Activated CD8-positive, alpha-beta memory T cell treated with anti-CD3 and anti-CD28 coated beads, Interleukin-2, amount 10 ng/mL, durations not matched to agents 7 days and 5 days (primary cell): Measurements from ENCODE around the gene GPR155. TPM values are rescaled to one million over a fixed set of nuclear protein-coding genes. Genes with fewer than 3 reads are reported as not detected.
"Not testable (repeated sequence)": the region's sequence is repeated elsewhere in the genome, so short reads cannot be mapped to it uniquely, and the experiment has no call there.

Experiments used
- ATAC-seq: fragments of 150-1000 bp; cut with Tn5 transposase; one replicate; pipeline ENCODE4 v1.10.0; 2021; ENCODE audit warnings: moderate library complexity
- CTCF ChIA-PET: fragments of 350-600 bp; sonication (Branson Sonifier 250); formaldehyde crosslinking; loops from one replicate; lab custom pipeline; 2021; ENCODE audit warnings: antibody characterized with exemption; lab: Charles Lee
- DNase-seq: peaks from one replicate; pipeline ENCODE4 v3.0.0-alpha.2; 2020
- H3K27ac Mint-ChIP-seq: one replicate; pipeline ENCODE4 v1.8.0; 2021; ENCODE audit warnings: mild to moderate bottlenecking, mixed read lengths
- H3K27me3 Mint-ChIP-seq: one replicate; pipeline ENCODE4 v1.8.0; 2021; ENCODE audit warnings: mixed read lengths
- H3K36me3 Mint-ChIP-seq: one replicate; pipeline ENCODE4 v1.8.0; 2021; ENCODE audit warnings: mild to moderate bottlenecking, mixed read lengths
- H3K4me1 Mint-ChIP-seq: one replicate; pipeline ENCODE4 v1.8.0; 2021; ENCODE audit warnings: mixed read lengths
- H3K4me3 Mint-ChIP-seq: one replicate; pipeline ENCODE4 v1.8.0; 2021; ENCODE audit warnings: mild to moderate bottlenecking, moderate library complexity, mixed read lengths
- H3K9me3 Mint-ChIP-seq: one replicate; pipeline ENCODE4 v1.8.0; 2022; ENCODE audit warnings: low read depth, mixed read lengths
- total RNA-seq, 2 experiments: library from RNA; stranded (reverse); gene quantifications; one replicate each; pipeline ENCODE4 v1.2.3, GENCODE V29; 2021

The GPR155 gene
- total RNA-seq, 2 experiments from 2014 or later: 7.1 to 13.5 TPM

DNA sequence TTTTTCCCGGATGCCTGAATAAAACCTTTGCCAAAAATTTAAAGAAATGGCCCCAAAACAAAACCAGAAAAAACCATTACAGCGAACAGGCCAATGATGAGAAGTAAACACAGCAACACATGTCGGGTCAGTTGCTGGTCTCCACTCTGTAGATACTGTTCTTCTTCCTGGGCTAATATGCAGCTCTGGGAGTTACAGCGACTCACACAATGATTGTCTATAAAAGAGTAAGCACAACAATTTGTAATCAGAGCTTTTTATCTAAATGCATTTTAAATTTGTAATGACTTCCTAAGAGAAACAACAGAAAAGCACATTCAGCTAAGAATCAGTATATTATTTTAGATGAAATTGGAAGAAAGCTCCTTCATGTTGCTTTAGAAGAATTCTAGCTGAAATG, 40.3 kb downstream of the GPR155 start:
- H3K27me3 Mint-ChIP-seq: no peaks in the 10 kb centered on the region
- DNase-seq (no peak), ATAC-seq (no peak)
- CTCF ChIA-PET: interaction anchor here (1.0 to 2.3 kb wide), 4 partner anchors 8 to 101 kb away, joined by 3 to 8 read pairs (median 6); no protein-coding TSS in a partner anchor
- no peak overlapping the region for H3K4me3 Mint-ChIP-seq
- H3K27ac Mint-ChIP-seq: no peak overlapping the region
- peaks cover 4% of the 10 kb centered on the region for H3K4me1 Mint-ChIP-seq
- peaks cover 4% of the 10 kb centered on the region for H3K36me3 Mint-ChIP-seq
- H3K9me3 Mint-ChIP-seq: no peaks in the 10 kb centered on the region

DNA sequence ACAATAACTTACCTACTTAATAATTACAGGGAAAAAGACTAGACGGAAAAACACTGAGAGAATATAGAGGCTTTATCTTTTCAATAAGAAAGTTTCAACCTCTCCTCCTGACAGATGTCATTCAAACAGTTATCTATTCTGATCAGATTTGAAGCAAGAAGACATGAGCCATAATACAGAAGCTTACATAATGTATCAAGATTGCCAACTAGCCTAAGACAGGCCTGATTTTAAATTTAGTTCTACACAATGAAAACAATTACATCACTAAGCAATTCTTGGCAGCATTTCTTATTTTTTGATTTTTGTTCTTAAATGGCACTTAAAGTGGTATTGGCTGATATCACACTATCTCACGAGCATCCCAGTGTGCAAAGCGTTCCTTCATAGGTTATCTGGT, 41.6 kb downstream of the GPR155 start:
- Mint-ChIP-seq H3K36me3 (peaks cover 5% of the 10 kb centered on the region), H3K4me1 (peaks cover 3% of the 10 kb centered on the region), H3K4me3 (no peak overlapping the region), H3K27ac (no peak overlapping the region), H3K9me3 (no peaks in the 10 kb centered on the region), H3K27me3 (no peaks in the 10 kb centered on the region)
- ATAC-seq (no peak), DNase-seq (no peak)
- CTCF ChIA-PET: interaction anchor here (1.1 to 1.3 kb wide), 2 partner anchors 17 to 75 kb away, joined by 4 to 5 read pairs; no protein-coding TSS in a partner anchor

DNA sequence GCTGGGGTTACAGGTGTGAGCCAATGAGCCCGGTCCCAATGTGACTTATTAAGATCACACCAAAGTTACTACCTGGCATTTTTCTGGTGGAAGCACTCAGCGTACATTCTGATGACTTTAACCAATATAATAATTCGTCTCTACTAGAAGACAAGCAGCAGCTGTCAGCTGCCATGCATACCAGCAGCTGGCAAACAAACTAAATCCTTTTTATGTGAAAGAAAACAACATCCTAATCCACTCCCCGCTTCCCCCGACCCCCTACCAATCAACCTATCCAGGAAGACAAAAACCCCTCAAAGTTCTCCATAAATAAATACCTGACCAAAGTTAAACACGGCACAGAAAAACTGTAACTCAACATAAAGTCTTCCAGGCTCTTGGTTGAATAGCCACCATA, 42.1 kb downstream of the GPR155 start:
- Mint-ChIP-seq H3K4me3 (no peak overlapping the region), H3K27ac (no peak overlapping the region), H3K27me3 (no peaks in the 10 kb centered on the region), H3K4me1 (no peaks in the 10 kb centered on the region), H3K9me3 (no peaks in the 10 kb centered on the region), H3K36me3 (peaks cover 5% of the 10 kb centered on the region)
- DNase-seq (no peak), ATAC-seq (no peak)
- CTCF ChIA-PET: interaction anchor here (1.3 kb wide), 1 partner anchor 17 kb away, joined by 4 read pairs; no protein-coding TSS in a partner anchor

DNA sequence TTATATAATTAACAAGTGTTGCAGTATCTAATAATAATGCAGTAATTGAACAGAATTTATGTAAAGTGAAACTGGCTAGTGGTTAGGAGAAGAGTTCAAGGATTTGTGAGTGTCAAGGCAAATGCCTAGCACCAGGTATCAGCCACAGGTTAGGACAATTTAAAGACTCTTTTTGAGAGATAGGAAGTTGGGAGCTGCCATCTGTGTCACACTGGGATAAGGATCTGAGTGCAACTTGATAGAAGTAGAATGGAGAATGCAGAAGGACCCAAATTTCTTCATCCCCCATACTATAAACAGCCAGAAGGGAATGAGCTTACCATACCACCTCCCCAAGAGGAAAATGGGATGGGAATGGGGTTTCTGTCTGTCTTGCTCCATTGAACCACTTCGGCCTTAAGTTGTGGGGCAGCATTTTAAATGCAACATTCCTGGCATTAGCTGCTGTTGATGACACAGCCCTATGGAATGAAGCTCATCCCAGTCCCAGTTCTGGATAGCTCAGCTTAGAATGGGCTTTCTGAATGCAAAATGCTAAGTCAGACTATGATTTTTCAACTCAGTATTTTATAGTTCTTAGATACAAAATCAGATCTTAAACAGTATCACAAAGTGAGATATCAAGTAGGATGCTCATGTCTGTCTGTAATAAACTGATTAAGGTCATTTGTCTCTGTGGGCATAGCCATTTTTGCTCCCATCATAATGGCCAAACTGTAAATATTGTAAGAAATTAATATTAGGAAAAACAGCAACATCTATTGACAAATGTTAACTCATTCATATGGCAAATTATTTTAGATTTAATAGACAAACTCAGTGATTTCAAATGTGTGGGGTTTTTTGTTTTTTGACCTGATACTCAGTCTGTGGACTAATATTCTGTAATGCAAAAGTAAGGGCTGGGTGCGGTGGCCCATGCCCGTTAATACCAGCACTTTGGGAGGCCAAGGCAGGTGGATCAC, 44.0 kb downstream of the GPR155 start:
- Mint-ChIP-seq H3K4me1 (no peaks in the 10 kb centered on the region), H3K9me3 (no peaks in the 10 kb centered on the region), H3K27me3 (no peaks in the 10 kb centered on the region), H3K4me3 (no peak overlapping the region), H3K36me3 (peaks cover 1% of the 10 kb centered on the region), H3K27ac (no peak overlapping the region)
- CTCF ChIA-PET: interaction anchor here (1.2 kb wide), 1 partner anchor 25 kb away, joined by 3 read pairs; no protein-coding TSS in a partner anchor
- no peak for ATAC-seq
- DNase-seq: no peak

DNA sequence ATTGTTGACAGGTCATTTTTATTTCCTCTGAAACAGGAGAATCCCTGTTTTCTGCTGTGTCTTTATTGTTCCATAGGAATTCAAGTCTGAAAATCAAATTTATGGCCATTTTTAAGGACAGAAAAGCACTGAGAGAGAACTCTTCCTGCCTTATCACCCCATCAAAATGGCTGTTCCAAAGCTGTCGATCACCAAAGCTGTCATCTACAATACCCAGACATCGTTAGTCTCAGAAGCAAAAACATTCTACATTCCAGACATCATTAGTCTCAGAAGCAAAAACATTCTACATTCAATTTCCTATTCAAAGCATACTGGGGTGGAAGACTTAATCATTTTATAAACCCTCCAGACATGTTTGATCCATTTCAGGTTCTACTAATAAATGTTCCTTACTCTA, 46.9 kb downstream of the GPR155 start:
- DNase-seq (no peak), ATAC-seq (no peak)
- H3K9me3 Mint-ChIP-seq: no peaks in the 10 kb centered on the region
- H3K4me3 Mint-ChIP-seq: no peak overlapping the region
- H3K27ac Mint-ChIP-seq: no peak overlapping the region
- H3K27me3 Mint-ChIP-seq: no peaks in the 10 kb centered on the region
- no peaks in the 10 kb centered on the region for H3K4me1 Mint-ChIP-seq
- H3K36me3 Mint-ChIP-seq: peaks cover 3% of the 10 kb centered on the region
- CTCF ChIA-PET: no interaction called here

DNA sequence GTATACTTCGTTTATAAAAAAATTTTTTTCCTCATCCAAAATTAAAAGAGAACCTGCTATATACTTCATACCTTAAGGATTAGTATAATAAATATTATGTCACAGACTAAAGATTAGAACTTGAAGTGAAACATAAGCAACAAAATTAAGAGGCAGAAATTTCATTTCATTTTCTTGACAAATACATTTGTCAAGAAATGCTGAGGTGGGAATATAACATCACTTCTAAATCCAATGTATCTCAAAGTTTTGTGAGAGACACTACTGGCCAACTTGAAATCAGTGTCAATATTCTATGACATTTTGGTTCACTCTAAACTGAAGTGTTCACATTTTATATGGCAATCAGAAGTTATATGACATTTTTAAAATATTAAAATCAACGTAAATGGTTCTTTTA, 47.5 kb downstream of the GPR155 start:
- no peak overlapping the region for H3K4me3 Mint-ChIP-seq
- CTCF ChIA-PET: no interaction called here
- no peak for DNase-seq
- no peaks in the 10 kb centered on the region for H3K27me3 Mint-ChIP-seq
- ATAC-seq: no peak
- no peak overlapping the region for H3K27ac Mint-ChIP-seq
- H3K4me1 Mint-ChIP-seq: no peaks in the 10 kb centered on the region
- H3K36me3 Mint-ChIP-seq: peaks cover 3% of the 10 kb centered on the region
- no peaks in the 10 kb centered on the region for H3K9me3 Mint-ChIP-seq

DNA sequence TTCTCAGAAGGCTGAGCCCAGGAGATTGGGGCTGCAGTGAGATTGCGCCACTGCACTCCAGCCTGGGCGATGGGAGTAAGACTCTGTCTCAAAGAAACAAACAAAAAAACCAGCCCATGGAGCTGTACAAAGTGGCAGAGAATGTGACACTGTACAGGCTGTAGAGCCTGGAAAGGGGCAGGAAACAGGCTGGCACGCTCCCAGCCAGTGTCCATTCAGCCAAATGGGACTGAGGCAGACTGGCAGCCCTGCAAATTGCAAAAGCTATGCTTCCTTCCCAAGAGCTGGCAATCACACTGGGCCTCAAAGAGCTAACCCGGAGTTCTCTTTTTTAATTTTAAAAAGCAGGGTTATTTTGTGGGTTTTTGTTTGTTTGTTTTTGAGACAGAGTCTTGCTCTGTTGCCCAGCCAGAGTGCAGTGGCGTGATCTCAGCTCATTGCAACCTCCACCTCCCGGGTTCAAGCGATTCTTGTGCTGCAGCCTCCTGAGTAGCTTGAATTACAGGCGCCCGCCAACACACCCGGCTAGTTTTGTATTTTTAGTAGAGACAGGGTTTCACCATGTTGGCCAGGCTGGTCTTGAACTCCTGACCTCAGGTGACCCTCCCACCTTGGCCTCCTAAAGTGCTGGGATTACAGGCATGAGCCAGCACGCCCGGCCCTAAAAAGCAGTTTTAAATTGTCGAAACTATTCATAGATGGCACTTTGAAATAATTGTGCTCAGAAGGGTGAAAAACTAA, 48.5 kb downstream of the GPR155 start:
- no peaks in the 10 kb centered on the region for H3K4me1 Mint-ChIP-seq
- CTCF ChIA-PET: interaction anchor here (0.9 to 1.1 kb wide), 2 partner anchors 8 to 99 kb away, joined by 3 read pairs; no protein-coding TSS in a partner anchor
- DNase-seq (no peak), ATAC-seq (no peak)
- no peaks in the 10 kb centered on the region for H3K27me3 Mint-ChIP-seq
- no peak overlapping the region for H3K4me3 Mint-ChIP-seq
- no peaks in the 10 kb centered on the region for H3K9me3 Mint-ChIP-seq
- no peak overlapping the region for H3K27ac Mint-ChIP-seq
- peaks cover 5% of the 10 kb centered on the region for H3K36me3 Mint-ChIP-seq

DNA sequence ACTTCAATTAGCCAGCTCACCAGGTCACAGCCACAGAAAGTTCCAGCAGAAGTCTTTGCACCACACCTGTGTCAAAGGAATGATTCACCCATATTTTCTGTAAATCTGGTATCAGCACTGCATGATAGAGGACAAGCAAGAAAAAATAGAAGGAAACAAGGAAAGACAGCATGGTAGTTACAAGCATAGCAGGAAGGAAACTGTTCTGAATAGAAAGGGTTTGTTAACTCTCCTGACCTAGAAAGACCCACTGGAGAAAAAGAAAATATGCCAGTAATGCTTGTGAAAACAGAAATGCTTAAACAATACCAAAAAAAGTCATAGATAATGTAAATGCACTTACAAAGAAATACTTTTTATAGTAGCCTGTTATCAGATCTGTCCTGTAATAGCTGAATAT, 50.5 kb downstream of the GPR155 start:
- Mint-ChIP-seq H3K4me3 (no peak overlapping the region), H3K27ac (no peak overlapping the region), H3K36me3 (peaks cover 7% of the 10 kb centered on the region), H3K4me1 (no peaks in the 10 kb centered on the region), H3K27me3 (no peaks in the 10 kb centered on the region), H3K9me3 (no peaks in the 10 kb centered on the region)
- CTCF ChIA-PET: no interaction called here
- DNase-seq (no peak), ATAC-seq (no peak)

DNA sequence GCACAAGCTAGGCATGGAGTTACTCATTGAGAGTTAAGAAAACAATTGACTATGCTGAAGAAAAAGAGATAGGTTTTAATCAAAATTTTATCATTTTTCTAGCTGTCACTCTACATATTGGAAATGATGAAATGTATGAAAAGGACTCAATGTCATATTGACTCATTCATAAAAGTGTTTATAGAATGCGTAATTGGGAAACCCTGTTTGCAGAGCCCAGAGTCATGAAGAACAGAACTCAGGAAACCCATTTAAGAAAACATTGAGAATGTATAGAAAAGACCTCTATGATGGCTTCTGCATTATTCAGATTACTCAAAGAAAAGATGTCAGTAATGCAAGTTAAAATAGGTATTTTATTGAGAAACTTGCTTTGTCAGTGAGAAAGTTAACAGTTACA, 54.9 kb downstream of the GPR155 start:
- H3K27ac Mint-ChIP-seq: no peak overlapping the region
- DNase-seq (no peak), ATAC-seq (no peak)
- H3K9me3 Mint-ChIP-seq: no peaks in the 10 kb centered on the region
- H3K36me3 Mint-ChIP-seq: peaks cover 19% of the 10 kb centered on the region
- no peaks in the 10 kb centered on the region for H3K4me1 Mint-ChIP-seq
- H3K27me3 Mint-ChIP-seq: no peaks in the 10 kb centered on the region
- H3K4me3 Mint-ChIP-seq: no peak overlapping the region
- CTCF ChIA-PET: no interaction called here

DNA sequence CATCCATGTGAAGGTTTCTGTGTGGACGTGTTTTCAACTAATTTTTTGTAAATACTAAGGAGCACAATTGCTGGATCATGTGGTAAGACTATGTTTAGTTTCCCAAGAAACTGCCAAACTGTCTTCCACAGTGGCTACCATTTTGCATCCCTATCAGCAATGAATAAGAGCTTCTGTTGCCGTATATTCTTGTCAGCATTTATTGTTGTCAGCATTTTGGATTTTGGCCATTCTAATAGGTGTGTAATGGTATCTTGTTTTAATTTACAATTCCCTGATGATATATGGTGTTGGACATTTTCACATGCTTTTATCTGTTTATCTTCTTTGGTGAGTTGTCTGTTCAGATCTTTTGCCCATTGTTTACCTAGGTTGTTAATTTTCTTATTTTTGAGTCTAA, 56.8 kb downstream of the GPR155 start:
- DNase-seq (no peak), ATAC-seq (no peak)
- Mint-ChIP-seq H3K9me3 (no peaks in the 10 kb centered on the region), H3K36me3 (peaks cover 19% of the 10 kb centered on the region), H3K27ac (no peak overlapping the region), H3K27me3 (no peaks in the 10 kb centered on the region), H3K4me1 (no peaks in the 10 kb centered on the region), H3K4me3 (no peak overlapping the region)
- CTCF ChIA-PET: no interaction called here

DNA sequence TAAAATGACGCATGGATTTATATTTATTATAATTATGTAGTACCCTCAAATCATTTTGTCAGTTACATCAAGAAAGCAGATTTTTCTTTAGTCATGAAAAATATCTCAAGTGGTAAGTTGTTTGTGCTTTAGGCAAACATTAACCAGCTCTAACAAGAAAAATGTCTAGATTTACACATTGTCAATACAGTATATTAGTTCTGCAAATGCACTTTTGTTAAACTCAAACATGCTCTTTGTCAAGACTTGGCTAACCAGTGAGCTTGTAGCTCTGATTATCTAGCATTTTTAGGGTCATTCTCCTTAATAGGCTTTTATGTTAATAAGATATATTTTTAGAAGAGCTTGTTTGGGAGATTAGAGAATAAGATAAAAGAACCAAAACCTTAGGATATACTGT, 58.6 kb downstream of the GPR155 start:
- CTCF ChIA-PET: no interaction called here
- no peak for ATAC-seq

DNA sequence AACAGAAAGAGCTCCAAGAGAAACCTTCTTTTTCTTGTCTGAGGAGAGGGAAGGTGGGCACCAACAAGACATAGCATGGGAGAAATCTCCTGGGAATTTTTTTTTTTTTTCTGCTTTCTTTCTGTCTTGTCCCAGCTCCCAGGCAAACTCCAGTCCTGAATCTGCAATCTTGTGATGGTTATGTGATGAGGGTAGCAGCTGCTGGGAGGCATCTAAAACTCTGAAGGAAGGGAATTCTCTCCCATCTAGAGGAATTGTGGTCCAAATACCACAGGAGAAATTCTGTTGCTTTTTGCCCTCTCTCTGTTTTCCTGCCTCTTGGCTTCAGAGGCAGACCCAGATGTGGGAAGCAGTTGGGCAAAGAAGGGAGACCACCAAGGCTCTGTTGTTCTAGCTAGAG, 74.6 kb downstream of the GPR155 start:
- ATAC-seq: no peak

More for the DNA sequence above, 58.6 kb downstream of the GPR155 start:
- no peaks in the 10 kb centered on the region for H3K9me3 Mint-ChIP-seq
- no peaks in the 10 kb centered on the region for H3K4me1 Mint-ChIP-seq
- no peak overlapping the region for H3K27ac Mint-ChIP-seq
- H3K27me3 Mint-ChIP-seq: no peaks in the 10 kb centered on the region
- peaks cover 21% of the 10 kb centered on the region for H3K36me3 Mint-ChIP-seq
- DNase-seq: no peak
- no peak overlapping the region for H3K4me3 Mint-ChIP-seq

DNA sequence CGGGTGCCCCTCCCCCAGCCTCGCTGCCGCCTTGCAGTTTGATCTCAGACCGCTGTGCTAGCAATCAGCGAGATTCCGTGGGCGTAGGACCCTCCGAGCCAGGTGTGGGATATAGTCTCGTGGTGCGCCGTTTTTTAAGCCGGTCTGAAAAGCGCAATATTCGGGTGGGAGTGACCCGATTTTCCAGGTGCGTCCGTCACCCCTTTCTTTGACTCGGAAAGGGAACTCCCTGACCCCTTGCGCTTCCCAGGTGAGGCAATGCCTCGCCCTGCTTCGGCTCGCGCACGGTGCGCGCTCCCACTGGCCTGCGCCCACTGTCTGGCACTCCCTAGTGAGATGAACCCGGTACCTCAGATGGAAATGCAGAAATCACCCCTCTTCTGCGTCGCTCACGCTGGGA, 76.8 kb downstream of the GPR155 start:
- H3K9me3 Mint-ChIP-seq, H3K27me3 Mint-ChIP-seq, H3K4me3 Mint-ChIP-seq, DNase-seq, H3K27ac Mint-ChIP-seq, CTCF ChIA-PET, ATAC-seq, H3K4me1 Mint-ChIP-seq: not testable (repeated sequence)
- peaks cover 14% of the 10 kb centered on the region for H3K36me3 Mint-ChIP-seq

More for the DNA sequence above, 74.6 kb downstream of the GPR155 start:
- H3K9me3 Mint-ChIP-seq: no peaks in the 10 kb centered on the region
- peaks cover 14% of the 10 kb centered on the region for H3K36me3 Mint-ChIP-seq
- CTCF ChIA-PET: interaction anchor here (1.4 kb wide), 1 partner anchor 16 kb away, joined by 4 read pairs; no protein-coding TSS in a partner anchor
- no peak overlapping the region for H3K4me3 Mint-ChIP-seq
- H3K27me3 Mint-ChIP-seq: no peaks in the 10 kb centered on the region
- no peak overlapping the region for H3K27ac Mint-ChIP-seq
- DNase-seq: no peak
- H3K4me1 Mint-ChIP-seq: peaks cover 3% of the 10 kb centered on the region
